GM21576 (cell line): ENCODE results near the gene DLGAP1.
"Not testable (repeated sequence)": the region's sequence is repeated elsewhere in the genome, so short reads cannot be mapped to it uniquely, and the experiment has no call there.

Experiments
- ATAC-seq: cut with Tn5 transposase; IDR thresholded peaks from one replicate; pipeline ENCODE4 v1.9.1; 2021; ENCODE audit warnings: mild to moderate bottlenecking, moderate library complexity; ENCODE audit not compliant: unreplicated experiment

The DLGAP1 gene

DNA sequence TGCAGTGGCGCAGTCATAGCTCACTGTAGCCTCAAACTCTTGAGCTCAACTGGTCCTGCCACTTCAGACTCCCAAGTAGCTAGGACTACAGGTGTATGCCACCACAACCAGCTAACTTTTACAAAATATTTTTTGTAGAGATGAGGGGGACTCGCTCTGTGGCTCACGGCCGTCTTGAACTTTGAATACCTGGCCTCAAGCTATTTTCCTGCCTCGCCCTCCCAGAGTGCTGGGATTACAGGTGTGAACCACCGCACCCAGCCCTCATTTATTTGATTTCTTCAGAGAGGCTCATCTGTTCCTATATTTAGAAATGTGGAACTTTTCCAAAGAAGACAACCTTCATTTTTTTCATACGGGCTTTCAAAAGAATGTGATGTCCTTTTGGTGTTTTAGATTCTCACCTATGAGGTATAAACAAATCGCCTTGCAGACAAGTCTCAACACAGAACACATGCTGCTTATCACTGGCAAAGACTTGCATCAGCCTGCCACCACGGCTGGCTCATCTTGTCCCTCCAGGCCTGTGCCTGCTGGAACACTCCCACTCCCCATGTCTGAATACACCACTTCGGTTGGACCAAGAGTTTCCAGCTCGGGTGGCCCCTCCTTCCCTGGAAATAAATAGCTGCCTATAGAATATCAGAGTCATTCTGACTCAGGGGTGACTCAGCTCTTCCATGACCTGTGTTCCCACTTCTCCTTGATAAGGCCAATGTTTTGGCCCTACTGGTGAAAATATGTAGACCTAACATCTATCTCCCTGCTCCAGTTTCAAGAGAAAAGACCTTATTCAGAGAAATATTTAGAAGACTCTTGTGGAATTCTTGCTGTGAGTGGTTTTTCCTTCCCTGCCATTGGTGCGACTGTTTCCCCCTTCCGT is 802.5 kb downstream of the DLGAP1 start:
- no peak for ATAC-seq

DNA sequence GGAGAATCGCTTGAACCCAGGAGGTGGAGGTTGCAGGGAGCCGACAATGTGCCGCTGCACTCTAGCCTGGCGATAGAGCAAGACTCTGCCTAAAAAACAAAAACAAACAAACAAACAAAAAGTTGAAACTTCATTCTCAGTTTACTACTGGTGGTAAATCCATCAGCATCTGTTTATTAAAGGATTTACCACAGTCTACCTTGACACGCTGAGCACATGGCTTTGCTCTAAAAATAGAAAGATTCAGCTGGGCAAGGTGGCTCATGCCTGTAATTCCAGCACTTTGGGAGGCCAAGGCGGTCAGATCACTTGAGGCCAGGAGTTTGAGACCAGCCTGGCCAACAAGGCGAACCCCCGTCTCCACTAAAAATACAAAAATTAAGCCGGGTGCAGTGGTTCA is 803.8 kb downstream of the DLGAP1 start:
- no peak for ATAC-seq

DNA sequence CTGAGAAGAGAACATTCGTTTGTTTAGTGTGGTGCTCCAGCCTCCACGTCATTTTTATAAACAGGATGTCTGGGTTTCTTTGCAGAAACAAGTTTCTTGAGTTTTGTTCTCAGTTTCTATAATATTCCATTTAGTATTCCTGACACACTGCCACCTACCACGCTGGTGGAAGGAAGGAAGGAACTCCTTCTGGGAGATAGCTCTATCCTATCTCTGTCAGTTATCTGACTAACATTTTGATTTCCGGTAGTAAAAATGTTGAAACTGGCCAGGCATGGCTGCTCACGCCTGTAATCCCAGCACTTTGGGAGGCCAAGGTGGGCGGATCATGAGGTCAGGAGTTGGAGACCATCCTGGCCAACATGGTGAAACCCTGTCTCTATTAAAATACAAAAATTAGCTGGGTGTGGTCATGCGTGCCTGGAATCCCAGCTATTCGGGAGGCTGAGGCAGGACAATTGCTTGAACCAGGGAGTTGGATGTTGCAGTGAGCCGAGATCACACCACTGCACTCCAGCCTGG is 804.5 kb downstream of the DLGAP1 start:
- not testable (repeated sequence) for ATAC-seq

DNA sequence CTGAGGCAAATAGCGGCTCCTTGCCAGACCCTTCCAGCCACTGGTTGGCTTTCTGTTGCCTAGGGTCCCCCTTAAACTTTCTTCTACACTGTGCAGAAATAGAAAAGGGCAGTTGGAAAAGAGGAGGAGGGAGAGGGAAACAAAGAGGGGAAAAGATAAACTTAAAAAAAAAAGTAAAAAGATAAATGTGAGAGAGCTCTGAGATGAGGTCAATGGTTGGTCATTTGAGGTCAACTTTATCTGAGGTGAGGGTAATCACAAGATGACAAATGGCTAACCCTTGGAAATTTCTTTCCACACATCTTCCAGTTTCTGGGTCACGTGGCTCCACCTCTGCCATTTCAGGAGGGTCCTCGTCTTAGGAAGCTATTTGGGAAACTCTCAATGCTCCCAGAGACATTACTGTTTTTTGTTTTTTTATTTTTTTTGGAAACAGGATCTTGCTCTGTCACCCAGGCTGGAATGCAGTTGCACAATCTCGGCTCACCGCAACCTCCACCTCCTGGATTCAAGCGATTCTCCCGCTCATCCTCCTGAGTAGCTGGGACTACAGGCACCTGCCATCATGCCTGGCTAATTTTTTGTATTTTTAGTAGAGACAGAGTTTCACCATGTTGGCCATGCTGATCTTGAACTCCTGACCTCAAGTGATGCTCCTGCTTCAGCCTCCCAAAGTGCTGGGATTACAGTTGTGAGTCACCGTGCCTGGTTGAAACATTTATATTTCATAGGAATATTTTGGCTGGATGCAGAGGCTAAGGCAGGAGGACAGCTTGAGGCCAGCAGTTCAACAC is 805.3 kb downstream of the DLGAP1 start:
- ATAC-seq = no peak

DNA sequence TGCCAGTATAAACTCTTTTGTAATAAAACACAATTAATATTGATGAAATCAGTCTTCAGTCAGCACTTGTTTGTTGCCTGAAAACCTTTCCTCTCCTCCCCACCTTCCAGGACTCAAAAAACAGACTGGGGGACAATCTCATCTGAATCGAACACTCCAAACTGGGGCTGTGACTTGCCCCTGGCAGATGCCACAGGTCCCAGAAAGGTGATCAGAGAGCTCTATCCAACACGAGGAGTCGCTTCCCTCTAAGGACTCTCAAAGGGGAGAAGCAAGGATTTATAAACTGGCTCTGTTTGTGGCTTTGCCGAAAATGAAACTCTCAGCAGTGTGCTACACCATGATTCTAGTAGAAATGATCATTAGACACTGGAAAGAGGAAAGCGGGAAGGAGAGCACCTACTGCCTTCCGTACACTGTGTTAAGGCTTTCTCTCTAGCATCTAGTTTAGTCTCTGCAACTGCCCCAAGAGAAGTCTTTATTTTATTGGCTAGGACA is 805.9 kb downstream of the DLGAP1 start:
- ATAC-seq = no peak

DNA sequence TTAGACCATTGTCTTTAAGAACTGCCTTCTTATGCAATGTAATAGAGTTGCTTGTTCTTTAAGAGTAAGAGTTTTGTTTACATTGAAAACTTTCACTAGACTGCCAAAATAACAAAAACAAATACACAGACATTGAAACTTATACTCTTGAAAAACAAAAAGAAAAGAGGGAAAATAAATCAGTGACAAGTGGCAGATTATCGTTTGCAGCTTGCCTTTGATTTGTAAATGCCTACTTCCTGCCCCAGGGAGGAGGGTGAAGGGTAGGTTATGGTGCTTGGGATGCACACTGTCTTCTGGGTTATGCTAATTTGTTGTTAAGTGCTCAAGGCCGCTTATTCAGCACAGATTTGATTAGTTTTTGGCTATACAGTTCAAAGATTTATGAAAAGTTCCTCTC is 806.5 kb downstream of the DLGAP1 start:
- ATAC-seq = no peak

DNA sequence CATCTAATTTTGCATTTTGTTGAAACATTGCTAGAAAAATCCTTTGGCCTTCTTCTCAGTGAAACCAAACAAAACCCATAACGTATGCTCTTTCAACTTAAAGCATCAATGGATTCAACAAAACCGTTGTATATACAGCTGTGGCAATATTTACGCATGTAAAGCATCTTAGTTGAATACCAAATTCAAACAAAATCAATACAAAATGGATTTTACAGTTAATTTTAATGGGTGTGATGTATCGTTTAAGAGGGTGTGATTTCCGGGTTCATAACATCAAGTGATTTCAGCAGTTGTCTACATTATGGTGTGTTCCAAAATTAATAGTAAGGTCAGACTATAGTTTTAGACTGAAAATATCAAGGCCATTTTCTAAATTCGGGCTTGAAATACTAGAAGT is 806.9 kb downstream of the DLGAP1 start:
- no peak for ATAC-seq

DNA sequence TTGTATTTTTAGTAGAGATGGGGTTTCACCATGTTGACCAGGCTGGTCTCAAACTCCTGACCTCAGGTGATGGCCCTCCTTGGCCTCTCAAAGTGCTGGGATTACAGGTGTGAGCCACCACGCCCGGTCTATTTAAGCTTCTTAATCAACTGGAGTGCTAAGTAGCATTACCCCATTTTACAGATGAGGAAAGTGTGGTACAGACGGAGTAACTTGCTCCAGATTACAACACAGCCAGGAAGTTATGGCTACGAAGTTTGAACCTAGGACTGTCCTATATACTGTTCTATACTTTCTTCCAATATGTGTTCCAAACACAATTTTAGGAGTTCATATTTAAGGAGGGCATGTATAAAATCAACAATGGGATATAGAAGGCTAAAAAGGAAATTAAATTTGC is 807.5 kb downstream of the DLGAP1 start:
- no peak for ATAC-seq

DNA sequence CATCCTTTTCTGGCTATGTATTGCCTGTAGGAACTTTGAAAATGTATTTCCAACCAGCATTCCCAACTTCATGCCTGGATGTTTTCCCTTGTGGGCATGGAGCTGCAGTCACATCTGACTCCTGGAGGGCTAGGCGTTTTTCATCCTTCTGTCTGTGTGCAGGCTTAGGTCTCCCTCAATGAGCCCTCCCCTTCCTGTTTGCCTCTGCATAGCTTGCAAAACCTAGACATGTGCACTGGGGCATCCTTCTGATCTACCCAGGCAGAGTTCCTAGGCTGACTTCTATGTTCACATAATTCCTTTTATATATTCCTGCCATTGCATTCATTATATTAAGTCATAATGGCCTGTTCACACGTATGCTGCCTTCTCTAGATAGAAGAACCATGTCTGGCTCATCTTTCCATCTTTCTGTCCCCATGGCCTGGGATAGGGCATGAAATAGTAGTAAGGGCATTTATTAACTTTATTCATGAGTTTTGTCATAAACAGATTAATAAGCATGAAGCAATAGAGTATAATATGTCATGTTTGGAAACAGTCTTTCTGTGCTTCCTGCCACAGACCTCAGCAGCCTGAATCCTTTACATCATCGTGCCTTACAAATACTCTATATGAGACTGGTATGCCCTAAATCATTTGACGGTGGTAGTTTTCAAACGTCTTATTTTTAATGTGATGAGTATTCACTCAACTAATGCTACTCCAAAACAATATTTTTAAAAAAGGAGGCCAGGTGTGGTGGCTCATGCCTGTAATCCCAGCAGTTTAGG is 809.5 kb downstream of the DLGAP1 start:
- ATAC-seq = no peak

DNA sequence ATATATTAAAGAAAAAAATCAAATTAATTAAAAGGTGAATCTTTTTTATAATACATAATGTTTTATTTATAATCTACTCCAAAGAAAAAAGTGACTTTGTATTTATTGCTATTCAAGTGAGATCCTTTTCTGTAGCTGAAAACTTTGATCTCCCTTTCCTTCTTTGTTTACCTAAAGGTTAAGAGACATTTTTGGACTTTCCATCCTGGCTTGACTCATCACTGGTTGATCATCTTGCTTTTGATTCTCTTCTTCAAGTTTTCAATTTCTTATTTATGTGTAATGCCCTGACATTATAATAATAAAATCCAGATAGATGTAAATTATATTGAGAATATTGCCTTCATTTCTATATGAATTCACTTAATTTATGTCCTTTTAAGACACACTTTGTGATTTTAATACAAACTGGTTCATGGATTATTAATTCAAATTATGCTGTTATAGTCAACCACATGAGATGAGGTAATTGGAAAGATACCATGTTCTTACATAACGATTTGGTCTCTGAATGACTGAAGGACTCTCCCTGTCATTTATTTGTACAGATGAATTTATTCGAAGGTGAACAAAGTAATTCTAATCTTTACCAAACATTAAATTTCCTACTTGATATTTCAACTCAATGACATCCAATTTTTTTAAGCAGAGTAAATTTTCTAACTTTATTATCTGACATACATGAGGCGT is 820.7 kb downstream of the DLGAP1 start:
- no peak for ATAC-seq

DNA sequence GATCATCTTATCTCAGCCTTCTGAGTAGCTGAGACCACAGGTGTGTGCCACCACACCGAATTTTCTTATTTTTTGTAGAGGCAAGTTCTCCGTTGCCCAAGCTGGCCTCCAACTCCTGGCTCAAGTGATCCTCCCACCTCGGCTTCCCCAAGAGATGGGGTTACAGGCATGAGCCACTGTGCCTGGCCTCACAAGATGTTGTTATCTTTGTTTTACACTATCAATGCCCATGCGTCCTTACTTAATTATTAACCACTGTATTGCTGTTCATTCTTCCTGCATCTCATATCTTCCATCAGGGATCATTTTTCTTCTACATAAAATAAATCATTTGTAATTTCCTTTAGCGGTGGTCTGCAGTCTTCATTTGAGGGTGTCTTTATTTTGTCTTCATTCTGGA is 823.2 kb downstream of the DLGAP1 start:
- no peak for ATAC-seq

DNA sequence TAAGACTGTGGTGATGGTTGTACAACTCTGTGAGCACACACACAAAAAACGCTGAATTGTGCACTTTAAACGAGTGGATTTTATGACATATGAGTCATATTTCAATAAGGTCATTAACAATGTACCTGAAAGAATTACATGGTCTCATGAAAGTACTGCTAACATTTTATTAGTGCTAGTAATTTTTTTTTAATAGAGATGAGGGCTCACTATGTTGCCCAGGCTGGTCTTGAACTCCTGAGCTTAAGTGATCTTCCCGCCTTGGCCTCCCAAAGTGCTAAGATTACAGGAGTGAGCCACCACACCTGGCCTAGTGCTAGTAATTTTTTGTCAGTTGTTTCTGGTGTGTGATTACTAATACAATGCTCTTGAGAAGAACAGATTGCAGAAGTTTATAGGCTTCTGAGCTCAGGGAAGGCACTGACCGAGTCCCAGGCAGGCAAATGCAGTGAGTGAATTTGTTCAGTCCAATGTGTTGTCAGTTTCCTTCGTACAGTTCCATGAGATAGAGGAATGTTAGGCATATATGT is 828.1 kb downstream of the DLGAP1 start:
- ATAC-seq = no peak

DNA sequence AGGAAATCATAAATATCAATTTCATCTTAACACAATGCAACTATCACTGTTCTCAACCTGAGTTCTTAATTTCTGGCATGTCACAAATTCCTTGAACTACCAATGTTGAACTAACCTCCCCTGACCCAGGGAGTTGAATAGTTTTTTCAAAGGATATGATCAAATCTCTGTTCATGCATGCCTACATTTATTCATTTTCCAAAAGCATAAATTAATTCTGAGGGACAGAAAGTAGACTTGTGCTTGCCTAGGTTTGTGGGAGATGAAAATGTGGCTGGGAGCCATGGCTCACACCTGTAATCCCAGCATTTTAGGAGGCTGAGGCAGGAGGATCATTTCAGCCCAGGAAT is 829.4 kb downstream of the DLGAP1 start:
- ATAC-seq = no peak

DNA sequence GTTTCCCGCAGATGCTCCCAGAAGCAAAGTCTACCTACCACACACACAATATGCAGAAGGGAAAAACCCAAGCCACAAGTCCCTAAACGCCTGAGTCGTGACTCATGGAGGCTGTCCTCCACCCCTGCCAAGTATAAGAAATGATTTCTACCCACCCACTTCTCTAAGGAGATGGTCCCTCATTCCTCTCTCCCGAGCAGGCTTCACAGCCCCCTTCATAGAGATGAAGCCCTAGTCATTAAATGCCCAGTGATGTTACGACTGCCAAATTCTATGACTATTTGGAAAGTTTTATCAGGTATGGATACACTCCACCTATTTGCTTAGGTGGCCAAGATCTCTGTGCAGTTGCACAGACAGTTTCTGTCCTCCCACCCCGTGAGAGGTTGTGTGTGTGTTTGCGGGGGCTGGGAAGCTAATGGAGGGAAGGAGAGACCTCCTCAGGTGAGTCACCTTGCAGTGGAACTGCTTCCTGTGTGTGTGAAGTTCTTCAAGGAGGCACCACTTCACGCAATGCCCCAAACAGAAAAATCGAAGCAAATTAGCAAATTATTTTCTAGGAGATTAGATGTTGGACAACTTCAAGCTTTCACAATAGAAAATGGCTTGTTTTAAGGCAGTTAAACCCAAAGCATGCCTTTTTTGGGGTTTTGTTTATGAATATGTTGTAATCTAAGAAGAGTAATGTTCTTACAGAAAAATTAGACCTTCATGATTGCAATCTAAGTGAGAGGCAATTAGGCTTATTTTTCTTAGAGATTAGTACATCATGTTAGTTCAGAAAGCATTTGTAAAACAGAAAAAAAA is 830.0 kb downstream of the DLGAP1 start:
- peak; percentile 68 for ATAC-seq

DNA sequence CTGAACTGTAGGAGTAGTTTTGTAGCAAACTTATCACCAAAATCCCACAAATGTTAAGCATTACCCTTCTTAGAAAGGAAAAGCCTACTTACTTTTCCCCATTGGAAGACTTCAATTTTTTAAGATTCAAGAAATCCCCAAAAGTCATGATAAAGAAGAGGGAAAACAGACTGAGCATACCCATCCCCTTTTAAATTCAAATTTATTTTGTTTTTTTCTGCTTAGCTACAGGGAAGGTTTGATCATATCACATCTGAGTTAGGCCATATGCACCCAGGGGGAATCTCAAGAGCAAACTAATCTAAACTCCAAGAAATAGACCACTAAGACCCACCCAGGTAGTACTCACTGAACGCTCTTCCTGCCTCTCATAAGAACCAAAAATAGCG is 830.6 kb downstream of the DLGAP1 start:
- ATAC-seq = no peak

DNA sequence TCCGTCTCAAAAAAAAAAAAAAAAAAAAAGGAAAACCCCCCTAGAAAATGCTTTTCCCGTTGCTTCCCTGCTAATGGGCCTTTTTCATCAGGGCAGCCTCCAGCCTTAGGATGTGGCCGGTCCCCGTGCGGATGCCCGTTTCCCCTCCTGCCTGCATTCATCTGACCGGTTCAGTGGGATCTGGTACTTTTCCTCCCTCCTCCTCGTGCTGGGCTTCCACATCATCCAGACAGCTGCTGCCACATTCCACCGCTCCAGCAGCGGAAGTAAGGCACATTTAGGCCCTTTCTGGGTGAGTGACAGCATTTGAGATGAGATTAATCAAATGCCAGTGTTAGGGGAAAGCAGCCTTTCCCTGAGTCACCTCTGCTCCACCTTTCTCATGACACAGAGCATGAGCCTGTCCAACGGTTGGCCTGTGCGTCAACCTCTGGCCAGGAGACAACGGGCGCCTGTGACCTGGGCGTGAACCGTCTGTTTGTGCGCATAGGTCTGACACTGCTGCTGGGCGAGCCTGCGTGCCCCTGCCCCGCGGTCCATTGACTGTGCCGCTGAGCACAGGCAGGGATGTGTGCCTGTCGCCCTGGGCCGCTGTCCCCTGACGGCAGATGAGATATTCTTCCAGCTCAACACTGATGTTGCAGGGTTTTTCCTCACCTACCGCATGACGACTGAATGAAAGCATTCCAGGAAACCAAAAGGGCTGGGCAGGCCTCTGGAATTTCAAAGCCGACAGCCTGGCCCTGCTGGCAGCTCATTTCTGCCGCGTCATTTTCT is 831.1 kb downstream of the DLGAP1 start:
- no peak for ATAC-seq

DNA sequence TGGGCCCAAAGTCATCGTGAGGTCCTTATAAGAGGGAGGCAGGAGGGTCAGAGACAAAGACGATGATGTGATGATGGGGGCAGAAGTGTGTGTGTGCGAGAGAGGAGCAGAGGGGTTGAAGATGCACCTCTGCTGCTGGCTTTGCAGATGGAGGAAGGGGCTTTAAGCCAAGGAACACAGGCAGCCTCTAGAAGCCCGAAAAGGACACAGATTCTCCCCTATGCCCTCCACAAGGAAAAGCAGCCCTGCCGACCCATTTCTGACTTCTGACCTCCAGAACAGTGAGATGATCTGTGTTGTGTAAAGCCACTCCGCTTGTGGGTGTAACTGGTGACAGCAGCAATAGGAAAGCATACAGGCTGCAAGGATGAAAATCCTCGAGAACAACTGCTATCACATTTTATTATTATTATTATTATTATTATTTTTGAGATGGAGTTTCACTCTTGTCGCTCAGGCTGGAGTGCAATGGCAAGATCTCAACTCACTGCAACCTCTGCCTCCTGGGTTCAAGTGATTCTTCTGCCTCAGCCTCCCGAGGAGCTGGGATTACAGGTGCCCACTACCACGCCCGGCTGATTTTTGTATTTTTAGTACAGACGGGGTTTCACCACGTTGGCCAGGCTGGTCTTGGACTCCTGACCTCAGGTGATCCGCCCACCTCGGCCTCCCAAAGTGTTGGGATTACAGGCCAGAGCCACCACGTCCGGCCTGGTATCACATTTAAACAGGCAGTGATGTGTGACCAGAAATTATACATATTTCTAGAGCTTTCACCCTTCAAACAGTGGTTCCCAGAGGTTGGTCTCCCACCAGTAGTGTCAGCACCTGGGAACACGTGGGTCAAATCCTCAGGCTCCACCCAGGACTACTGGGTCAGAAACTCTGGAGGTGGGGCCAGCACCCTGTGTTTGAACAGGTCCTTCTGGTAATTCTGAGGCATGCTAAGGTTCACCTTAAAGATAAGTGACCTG is 834.7 kb downstream of the DLGAP1 start:
- ATAC-seq = no peak

DNA sequence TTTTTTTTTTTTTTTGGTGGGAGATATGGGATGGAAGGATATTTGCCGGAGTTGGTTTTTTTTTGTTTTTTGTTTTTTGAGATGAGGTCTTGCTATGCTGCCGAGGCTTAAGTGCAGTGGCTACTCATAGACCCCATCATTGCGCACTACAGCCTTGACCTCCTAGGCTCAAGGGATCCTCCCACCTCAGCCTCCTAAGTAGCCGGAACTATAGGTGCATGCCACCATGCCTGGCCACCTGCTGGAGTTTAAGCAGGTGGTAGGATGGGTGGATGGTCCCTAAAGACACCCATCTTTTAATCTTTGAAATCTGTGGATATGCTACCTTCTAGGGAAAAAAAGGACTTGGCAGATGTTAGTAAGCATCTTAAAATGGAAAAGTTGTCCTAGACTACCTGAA is 835.4 kb downstream of the DLGAP1 start:
- ATAC-seq = no peak
